GM18507 (cell line): ENCODE data around the gene SLC9C1.

Source experiments
- DNase-seq: peaks from one replicate; pipeline ENCODE4 v3.0.0; 2011; ENCODE audit warnings: low read depth; ENCODE audit not compliant: insufficient read length; ENCODE audit errors: extremely low spot score
- FAIRE-seq: peaks from 2 replicates; lab custom pipeline; 2011; peaks lifted over from hg19 to GRCh38; lab: Jason Lieb, UNC

SLC9C1 gene

DNA sequence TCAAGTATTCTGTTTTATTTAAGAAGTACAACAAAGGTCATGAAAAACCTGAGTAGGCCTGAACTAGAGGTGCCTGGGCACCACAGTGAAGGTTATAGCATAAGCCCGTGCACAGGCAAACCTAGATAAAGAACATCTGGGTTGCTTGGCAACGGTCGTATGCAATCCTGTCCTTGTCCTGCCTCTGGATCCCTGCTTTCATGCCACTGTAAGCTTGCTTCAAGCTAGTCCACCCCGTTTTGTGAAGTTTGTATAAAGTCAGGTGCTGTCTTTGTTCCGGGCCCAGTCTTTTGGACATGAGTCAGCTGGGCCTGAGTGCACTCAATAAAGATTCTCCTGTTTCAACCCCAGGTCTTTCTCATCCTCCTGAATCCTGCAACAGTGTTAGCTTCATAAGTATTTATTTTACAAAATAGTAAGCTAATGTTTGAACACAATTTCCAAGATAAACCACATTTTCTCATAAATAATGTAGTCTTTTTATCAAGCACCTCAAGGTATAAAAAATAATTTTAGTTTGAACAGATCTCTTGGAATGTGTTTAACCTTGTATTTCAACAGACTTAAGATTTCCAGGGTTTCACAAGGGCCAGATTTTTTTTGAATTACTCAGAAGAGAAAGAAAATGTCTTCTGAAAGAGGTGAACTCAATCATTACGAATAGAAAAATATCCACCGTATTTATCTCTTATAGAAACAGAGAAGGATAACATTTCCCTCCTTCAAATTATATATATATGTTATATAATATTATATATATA is 14.3 kb upstream of the SLC9C1 start:
- FAIRE-seq: no peak

DNA sequence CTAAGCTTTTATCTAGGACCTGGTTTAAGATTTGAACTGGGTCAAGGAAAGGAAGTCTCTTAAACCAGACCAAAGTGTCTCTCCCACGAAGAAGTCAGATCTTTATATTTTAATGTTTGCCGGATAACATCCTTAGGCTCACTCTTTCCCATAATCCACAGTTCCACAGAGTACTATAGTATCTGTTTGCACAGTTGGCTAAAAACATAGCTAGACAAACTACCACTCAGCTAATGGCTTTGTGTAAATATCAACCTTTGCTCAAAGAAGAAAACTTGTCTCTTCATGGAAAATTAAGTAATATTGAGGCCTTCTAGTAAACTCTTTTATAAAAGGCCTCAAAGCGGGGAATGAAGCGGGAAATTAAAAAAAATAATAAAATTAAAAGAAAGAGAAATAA is 13.5 kb upstream of the SLC9C1 start:
- DNase-seq (no peak), FAIRE-seq (no peak)

More for the DNA sequence above, 14.3 kb upstream of the SLC9C1 start:
- DNase-seq: no peak

DNA sequence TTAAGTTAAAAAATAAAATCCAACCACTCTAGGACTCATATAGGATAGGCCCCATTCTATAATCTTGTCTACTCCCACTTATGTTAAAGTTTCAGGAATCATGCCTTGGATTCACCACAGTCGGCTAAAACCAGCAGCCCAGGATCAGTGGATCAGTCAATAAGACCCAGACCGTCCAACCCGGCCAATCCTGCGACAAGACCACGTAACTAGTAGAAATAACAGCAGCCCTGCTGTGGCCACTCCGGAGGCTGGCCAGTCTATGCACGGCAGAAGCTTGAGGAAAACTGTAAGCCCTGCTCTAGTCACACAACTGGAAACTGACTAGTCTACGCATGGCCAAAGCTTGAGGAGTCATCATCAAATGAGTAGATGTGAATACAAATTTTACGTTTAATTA is 12.8 kb upstream of the SLC9C1 start:
- no peak for DNase-seq
- FAIRE-seq: no peak

DNA sequence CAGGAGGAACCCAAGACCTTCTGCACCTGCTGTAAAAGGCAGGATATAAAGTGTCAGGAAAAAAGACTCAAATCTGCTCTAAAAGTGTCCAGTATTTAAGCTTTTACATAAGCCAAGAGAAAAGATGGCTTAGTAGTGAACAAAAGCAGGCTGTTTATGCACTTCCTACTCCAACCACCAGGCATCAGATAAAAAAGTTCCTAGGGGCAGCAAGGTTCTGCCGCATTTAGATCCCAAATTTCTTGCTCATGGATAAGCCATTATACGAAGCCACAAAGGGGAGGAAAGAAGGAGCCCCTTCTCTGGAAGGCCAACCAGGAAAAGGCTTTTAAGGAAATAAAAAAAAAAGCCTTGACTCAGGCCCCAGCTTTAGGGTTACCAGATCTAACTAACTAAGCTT is 10.6 kb upstream of the SLC9C1 start:
- FAIRE-seq (no peak), DNase-seq (no peak)

DNA sequence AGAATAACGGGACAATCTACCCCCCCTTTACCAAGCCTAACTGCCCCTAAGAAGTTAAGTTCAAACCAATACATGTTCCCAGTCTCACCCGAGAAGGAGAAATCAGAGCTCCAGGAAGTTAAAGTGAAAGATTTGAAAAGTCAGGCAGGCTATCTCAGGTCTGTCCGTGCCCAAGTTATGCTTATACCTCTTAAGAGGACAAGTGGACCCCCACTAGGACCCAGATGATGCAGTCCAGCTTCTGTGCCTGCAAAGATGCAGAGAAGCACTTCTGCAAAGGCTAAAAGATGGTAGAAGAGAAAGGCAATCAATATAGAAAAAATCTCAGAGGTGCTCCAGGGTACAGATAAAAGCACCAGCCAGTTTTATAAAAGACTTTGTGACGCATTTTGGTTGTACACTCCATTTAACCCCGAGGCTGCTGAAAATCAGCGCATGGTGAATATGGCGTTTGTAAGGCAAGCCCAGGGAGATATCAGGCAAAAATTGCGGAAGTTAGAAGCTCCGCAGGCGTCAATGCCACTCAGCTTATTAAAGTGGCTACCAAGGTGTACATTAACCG is 9.8 kb upstream of the SLC9C1 start:
- DNase-seq (no peak), FAIRE-seq (no peak)

DNA sequence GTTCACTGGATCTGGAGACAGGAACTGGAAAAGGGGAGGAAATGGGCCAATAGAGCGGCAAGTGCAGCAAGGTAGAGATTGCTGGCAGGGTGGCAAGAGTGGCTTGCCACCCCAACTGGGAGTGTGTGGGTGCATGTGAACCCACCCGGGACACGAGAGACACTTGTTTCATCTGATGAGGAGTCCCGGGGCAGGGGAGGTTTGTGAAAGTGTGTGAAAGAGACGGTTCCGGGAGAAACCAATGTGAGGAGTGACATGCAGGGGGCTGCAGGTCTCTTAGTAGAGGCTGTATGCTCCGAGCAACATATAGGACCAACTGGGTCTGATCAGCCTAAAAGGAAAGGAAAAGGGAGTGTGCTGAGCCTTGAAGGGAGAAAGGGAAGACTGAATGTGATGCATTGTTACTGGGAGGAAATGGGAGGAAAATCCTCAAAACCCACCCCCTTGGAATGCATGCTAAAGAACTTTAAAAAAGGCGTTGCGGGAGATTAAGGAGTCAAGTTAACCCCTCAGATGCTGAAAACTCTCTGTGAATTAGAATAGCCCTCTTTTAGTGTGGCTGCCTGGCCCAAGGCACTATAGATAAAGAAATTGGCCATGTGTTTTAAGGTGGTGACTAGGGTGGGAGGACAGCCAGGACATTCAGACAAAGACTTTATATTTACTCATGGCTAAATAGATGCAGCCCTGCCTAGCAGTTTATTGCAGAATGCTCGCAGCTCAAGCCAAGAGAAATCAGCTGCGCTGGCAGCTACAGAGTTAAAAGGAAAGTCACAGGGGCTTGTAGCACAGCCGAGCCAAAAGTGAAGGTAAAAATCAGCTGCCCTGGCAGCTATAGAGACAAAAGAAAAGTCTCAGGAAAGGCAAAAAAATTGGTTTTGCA is 9.1 kb upstream of the SLC9C1 start:
- FAIRE-seq: peak; percentile 67
- no peak for DNase-seq

DNA sequence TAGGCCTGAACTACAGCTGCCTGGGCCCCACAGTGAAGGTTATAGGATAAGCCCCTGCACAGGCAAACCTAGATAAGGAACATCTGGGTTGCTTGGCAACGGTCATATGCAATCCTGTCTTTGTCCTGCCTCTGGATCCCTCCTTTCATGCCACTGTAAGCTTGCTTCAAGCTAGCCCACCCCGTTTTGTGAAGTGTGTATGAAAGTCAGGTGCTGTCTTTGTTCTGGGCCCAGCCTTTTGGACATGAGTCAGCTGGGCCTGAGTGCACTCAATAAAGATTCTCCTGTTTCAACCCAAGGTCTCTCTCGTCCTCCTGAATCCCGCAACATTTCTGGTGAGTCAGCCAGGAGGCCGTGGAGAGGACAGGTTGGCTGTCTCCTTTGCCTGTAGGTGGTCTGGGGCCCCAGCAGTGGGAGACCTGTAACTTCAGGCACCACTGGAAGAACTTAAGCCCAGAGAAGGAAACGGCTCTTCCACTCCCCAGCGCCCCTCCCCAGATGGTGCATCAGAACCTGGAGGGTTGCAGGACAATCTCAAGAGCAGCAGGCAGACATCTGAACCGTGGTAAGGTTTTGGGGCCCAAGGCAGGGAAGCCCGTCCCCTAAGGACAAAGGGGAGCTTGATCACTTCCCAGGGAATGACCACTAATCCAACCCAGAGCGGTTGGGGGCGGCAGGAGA is 8.3 kb upstream of the SLC9C1 start:
- no peak for DNase-seq

DNA sequence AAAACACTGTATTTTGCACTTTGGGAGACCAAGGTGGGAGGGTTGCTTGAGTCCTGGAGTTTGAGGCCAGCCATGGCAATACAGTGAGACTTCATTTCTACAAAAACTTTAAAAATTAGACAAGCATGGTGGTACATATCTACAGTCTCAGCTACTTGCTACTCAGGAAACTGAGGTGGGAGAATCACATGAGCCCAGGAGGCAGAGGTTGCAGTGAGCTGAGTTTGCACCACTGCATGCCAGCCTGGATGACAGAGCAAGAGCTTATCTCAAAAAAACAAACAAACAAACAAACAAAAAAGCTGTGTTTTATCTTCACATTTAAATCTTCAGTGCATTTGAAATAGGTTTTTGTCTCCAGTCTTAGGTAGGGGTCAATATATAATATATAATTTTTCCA is 4.8 kb upstream of the SLC9C1 start:
- peak; percentile 24 for FAIRE-seq
- DNase-seq: no peak

More for the DNA sequence above, 8.3 kb upstream of the SLC9C1 start:
- FAIRE-seq: no peak

DNA sequence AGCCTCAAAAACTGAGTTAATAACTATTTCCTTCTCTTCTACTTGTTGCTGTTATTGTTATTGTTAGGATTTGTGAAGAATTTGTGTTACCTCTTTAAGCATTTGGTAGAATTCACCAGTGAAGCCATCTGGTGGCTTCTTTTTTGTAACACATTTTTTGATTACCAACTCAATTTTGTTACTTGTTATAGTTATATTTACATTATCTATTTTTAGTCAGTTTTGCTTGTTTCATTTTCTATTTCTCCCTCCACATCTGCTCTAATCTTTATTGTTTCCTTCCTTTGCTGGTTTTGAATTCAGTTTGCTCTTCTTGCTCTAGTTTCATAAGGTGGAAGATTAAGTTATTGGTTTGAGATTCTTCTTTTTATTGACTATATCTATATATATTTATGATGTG is 3.7 kb upstream of the SLC9C1 start:
- FAIRE-seq (no peak), DNase-seq (no peak)

DNA sequence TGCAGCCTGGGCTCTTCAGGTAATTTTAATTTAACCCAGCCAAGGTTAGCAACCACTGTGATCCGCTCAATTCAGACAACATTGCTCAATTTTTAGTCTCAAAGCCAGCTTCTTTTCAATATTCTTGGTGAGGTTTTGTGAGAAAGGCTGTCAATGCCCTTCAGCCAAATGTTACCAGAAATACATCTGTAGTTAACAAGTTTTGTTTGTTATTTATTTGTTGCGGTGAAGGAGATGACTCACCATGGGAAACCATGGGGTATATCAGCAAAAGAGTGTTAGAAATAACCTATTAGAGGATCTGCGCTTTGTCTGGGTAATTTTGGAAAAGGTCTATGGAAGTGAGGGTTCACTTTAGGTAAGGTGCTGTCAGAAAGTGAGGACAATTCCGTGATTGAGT is 5.0 kb downstream of the SLC9C1 start:
- FAIRE-seq: no peak
- DNase-seq: no peak

DNA sequence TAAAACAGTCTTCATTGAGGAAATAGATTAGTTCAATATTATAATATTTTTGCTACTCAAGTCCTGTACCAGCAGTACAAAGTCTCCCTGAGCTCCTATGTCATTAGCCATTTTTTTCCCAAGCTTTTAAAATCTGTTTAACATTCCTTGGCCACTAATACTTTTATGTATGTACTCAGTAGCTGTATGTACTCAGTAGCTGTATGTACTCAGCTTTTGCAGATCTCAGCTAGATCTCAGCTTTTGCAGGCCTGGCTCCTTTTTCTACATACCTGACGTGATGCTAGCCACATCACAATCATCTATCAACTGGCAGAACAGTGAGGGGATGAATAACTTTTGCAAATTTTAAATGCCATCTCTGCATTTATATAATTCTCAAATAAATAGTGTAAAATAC is 13.8 kb downstream of the SLC9C1 start:
- DNase-seq (no peak), FAIRE-seq (no peak)

DNA sequence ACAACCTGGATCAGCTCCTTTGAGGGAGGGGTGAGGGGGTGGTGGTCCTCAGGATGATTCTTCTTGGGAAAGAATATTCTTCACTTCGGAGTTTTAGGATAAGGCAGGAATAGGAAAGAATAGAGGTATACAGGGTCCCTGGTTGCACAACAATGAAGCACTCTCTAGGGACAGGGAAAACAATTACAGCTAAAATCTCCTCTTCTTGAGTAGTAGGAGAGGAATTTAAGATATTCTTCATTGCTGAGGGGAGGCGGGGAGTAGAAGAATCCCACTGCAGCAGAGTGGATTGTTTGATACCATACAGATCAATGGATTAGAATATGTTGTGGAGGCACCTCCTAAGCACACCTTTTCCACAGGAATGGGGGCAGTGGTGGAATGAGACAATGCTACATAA is 20.5 kb downstream of the SLC9C1 start:
- no peak for FAIRE-seq

DNA sequence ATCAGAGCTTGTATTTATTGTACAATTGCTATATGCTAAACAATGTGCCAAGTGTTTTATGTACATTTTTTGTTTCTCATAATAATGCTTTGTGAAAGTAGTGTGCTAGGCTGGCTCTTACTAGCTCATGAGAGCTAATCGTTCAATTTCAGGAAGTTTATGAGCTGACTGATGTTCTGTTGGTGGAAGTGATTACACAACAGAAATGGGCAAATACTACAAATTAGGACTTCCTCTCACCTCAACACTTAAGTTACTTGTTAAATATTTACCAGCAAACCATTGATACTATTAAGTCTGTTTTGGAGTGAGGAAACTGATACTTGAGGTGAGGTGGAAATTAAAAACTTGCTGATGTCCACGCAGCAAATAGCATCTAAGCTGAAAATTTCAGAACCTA is 32.3 kb downstream of the SLC9C1 start:
- no peak for DNase-seq

More for the DNA sequence above, 20.5 kb downstream of the SLC9C1 start:
- DNase-seq: no peak

DNA sequence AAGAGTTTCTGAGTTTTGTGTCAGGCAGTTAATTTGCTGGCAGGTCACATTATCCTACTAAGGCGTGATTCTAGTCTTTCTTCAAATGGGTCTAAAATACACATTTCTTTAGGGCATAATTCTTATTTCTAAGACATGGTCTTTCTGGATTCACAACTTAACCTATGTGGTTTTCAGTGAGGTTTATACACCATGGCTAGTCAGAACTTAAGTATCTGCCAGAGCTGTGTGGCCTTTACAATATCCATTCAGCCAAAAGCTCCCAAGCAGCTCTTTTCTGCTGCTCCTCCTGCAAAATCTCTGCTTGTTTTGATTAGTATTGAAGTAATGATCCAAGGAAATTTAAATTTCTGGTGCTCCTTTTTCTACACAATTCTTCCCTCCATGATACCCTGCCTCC is 33.5 kb downstream of the SLC9C1 start:
- DNase-seq: no peak
- peak; percentile 5 for FAIRE-seq

More for the DNA sequence above, 32.3 kb downstream of the SLC9C1 start:
- FAIRE-seq: peak; percentile 29

DNA sequence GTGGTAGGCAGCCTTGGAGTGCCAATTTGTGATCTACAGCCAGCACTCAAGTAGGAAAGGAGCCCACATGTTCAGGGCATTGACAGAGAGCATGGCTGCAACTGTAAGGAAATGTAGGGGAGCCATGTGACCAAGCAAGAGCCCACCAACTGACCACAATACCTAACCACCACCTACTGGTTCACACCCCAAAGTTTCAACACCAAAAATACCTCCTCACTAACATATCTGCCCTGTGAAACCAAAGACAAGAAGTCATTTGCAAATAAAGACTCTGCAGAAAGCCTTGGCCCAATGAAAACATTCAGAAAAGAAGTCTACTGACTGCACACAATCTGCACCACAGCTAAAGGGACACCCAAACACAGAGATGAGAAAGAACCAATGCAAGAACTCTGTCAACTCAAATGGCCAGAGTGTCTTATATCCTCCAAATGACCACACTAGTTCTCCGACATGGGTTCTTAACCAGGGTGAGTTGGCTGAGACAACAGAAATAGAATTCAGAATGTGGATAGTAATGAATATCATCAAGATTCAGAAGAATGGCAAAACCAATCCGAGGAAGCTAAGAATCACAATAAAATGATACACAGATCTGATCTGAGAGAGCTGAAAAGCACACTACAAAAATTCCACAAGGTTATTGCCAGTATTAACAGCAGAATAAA is 40.6 kb downstream of the SLC9C1 start:
- FAIRE-seq (peak; percentile 67), DNase-seq (no peak)

DNA sequence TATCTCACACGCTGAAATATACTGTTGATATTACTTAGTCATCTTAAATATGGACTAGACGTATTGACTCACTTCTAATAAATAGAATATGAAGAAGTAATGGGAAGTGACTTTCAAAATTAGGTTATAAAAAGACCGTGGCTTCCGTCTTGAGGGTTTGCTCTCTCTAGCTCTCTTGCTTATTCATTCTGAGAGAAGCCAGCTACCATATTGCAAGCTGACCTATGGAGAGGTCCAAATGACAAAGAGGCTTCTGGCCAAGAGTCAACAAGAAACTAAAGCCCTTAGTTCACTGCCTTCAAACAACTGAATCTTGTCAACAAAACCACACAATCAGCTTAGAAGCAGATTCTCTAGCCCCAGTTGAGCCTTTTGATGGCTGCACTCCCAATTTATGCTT is 46.1 kb downstream of the SLC9C1 start:
- FAIRE-seq (peak; percentile 77), DNase-seq (no peak)

DNA sequence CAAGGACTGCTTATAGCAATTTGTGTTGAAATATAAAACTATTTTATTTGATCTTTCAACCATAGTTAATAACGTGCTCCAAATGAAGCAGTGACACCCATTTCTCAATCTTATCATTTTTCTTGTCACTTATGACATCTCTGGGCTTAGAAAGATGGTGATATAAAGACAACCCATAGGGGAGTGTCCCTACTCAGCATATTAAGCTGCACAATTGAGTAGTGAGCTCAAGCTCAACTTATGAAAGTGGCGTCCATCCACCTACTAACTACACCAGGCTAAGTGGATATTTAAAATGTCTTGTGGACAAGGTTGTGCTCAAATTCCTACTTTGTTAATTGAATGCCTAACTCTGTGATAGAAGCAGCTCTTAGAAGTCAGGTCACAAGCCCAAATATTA is 46.7 kb downstream of the SLC9C1 start:
- DNase-seq (no peak), FAIRE-seq (no peak)

DNA sequence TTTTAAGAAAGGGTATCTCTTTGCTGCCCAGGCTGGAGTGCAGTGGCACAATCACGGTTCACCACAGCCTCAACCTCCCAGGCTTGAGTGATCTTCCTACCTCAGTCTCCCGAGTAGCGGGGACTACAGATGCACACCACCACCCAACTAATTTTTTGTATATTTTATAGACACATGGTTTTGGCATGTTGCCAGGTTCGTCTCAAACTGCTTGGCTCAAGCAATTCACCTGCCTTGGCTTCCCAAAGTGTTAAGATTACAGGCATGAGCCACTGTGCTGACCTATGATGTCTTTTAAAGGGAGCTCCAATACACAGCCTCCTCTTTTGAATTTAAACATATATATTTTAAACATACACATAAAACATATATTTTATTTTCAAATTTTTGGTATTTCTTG is 60.9 kb downstream of the SLC9C1 start:
- FAIRE-seq: no peak
- DNase-seq: no peak

DNA sequence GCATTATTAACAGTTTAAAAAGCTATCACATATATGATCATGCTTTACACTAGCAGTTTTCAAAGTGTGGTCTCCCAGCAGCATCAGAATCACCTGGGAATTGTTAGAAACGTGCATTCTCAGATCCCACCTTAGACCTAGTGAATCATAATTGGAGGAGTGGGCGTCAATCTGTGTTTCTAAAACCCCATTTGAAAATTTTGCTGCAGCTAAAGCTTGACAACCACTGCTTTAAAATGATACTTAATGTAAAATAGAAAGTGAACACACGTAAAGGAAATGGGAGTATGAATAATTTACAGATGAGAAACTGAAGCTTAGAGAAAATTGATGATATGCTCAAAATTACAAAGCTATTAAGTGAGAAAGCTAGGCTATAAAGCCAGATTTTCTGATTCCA is 62.3 kb downstream of the SLC9C1 start:
- no peak for DNase-seq
- peak; percentile 42 for FAIRE-seq
